Keratinocyte (primary cell): ENCODE results near the gene ADIPOR2. TPM values are rescaled to one million over a fixed set of nuclear protein-coding genes. Genes with fewer than 3 reads are reported as not detected.

Source experiments
- DNase-seq: peaks from one replicate; pipeline ENCODE4 v3.0.0-alpha.2; 2011; ENCODE audit warnings: low read depth, missing footprints, low spot score
- FAIRE-seq: peaks from 2 replicates; lab custom pipeline; 2011; peaks lifted over from hg19 to GRCh38; lab: Jason Lieb, UNC
- H2AFZ ChIP-seq: 2 replicates; pipeline ENCODE4 v1.6.0; 2012; ENCODE audit warnings: low read length, control low read depth, inconsistent platforms; ENCODE audit not compliant: control insufficient read depth
- H3K27ac ChIP-seq: 2 replicates; pipeline ENCODE4 v1.5.1; 2011; ENCODE audit warnings: low read length; ENCODE audit not compliant: control insufficient read depth, insufficient read depth
- H3K27me3 ChIP-seq: 3 replicates; pipeline ENCODE4 v1.6.0; 2011; ENCODE audit warnings: low read length; ENCODE audit not compliant: control insufficient read depth, insufficient read depth; ENCODE audit errors: extremely low read depth
- H3K36me3 ChIP-seq, 2 experiments: 2 replicates in 1 of 2; 3 replicates in 1 of 2; pipeline ENCODE4 v1.5.1; 2011; ENCODE audit warnings: low read length in 2 of 2, mild to moderate bottlenecking in 1 of 2; ENCODE audit not compliant: control insufficient read depth in 2 of 2, insufficient read depth in 2 of 2; ENCODE audit errors: extremely low read depth in 1 of 2
- H3K4me1 ChIP-seq: 3 replicates; pipeline ENCODE4 v1.5.1; 2011; ENCODE audit warnings: low read length; ENCODE audit not compliant: control insufficient read depth, insufficient read depth; ENCODE audit errors: extremely low read depth
- H3K4me2 ChIP-seq: 3 replicates; pipeline ENCODE4 v1.6.0; 2011; ENCODE audit warnings: low read depth, low read length; ENCODE audit not compliant: control insufficient read depth, insufficient read depth; ENCODE audit errors: extremely low read depth
- H3K4me3 ChIP-seq, 3 experiments: fragments of 200-600 bp in 1 of 3; sonication (generic) in 1 of 3; 2 replicates in 2 of 3; 3 replicates in 1 of 3; pipeline ENCODE4 v1.5.1; 2011 to 2016; ENCODE audit warnings: low read length in 3 of 3, mild to moderate bottlenecking in 3 of 3, control low read depth in 2 of 3, inconsistent platforms in 1 of 3, low read depth in 1 of 3, mixed read lengths in 1 of 3, mixed run types in 1 of 3, moderate library complexity in 1 of 3; ENCODE audit not compliant: control insufficient read depth in 2 of 3, insufficient read depth in 2 of 3; ENCODE audit errors: extremely low read depth in 1 of 3
- H3K79me2 ChIP-seq: 2 replicates; pipeline ENCODE4 v1.6.0; 2012; ENCODE audit warnings: low read length; ENCODE audit not compliant: control insufficient read depth, insufficient read depth
- H3K9ac ChIP-seq: 3 replicates; pipeline ENCODE4 v1.6.0; 2011; ENCODE audit warnings: low read length; ENCODE audit not compliant: control insufficient read depth, insufficient read depth; ENCODE audit errors: extremely low read depth
- H3K9me1 ChIP-seq: 3 replicates; pipeline ENCODE4 v1.6.0; 2011; ENCODE audit warnings: low read length; ENCODE audit not compliant: control insufficient read depth, insufficient read depth; ENCODE audit errors: extremely low read depth
- H3K9me3 ChIP-seq: 2 replicates; pipeline ENCODE4 v1.5.1; 2012; ENCODE audit warnings: low read depth, low read length; ENCODE audit not compliant: control insufficient read depth
- H4K20me1 ChIP-seq: 3 replicates; pipeline ENCODE4 v1.6.0; 2011; ENCODE audit warnings: low read length; ENCODE audit not compliant: control insufficient read depth, insufficient read depth; ENCODE audit errors: extremely low read depth
- EZH2 ChIP-seq: IDR thresholded peaks from one replicate; pipeline ENCODE4 v1.6.1; 2012; ENCODE audit warnings: inconsistent platforms, mild to moderate bottlenecking, low read length, moderate library complexity
- dilution Hi-C: fragments of 300-500 bp; cut with MboI; formaldehyde crosslinking; loops from one replicate; pipeline ENCODE4 v1.7.0; 2020; ENCODE audit warnings: low sequenced_read_pairs; ENCODE audit not compliant: extremely low pct_ligation_motif_present
- polyA plus RNA-seq, 5 experiments: library from polyadenylated mRNA; depleted of rRNA in 3 of 5; stranded (reverse) in 3 of 5; stranded (forward) in 1 of 5; unstranded in 1 of 5; fragments of >200 nt; gene quantifications; 1 replicate in 1 of 5; 2 replicates in 3 of 5; 3 replicates in 1 of 5; pipeline versions ENCODE4 v1.2.1 to v1.2.3, GENCODE V29; 2011 to 2012; ENCODE audit warnings: missing spikeins in 2 of 5, low read depth in 1 of 5, low replicate concordance in 1 of 5
- TF ChIP-seq, protein P1 (sequence below), 3 experiments: IDR thresholded peaks in 1 of 3; conservative IDR thresholded peaks in 1 of 3; optimal IDR thresholded peaks in 1 of 3; 2 replicates in 2 of 3; 3 replicates in 1 of 3; pipeline versions ENCODE3 to v1.5.1; 2011; ENCODE audit warnings: low read length in 3 of 3, mild to moderate bottlenecking in 3 of 3, moderate library complexity in 2 of 3, control low read depth in 1 of 3, inconsistent platforms in 1 of 3; ENCODE audit not compliant: insufficient read depth in 2 of 3; ENCODE audit errors: extremely low read depth in 1 of 3

The ADIPOR2 gene
- polyA plus RNA-seq, 1 donor (not counting 4 experiments of a cell fraction or from before 2014, with no cell fraction given), result 59.4 TPM

DNA sequence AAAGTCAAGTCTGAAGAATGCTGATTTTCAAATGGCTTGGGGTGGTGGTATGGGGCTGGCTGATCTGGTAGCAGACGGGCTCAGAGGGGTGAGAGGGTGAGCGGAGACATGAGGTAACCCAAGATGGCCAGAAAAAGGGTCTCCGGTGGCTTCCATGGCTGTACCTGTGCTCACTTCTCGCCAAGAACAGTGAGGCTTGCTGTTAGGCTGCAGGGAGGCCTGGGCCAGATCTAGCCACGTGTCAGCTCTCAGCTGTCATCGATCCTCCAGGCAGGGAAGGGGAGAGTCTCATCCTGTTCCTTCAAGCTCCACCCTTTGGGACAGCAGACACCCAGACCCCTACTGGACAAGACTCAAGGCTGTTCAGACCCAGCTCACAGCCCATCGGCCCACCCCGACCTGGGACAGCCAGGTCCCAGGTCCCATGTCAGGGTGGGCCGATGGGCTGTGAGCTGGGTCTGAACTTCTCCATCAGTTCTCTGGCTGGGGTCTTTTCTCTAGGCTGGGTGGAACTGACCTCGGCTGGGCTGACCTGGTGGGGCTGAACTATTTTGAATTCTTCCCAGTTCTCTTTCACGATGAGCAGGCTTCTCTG is 138.5 kb downstream of the ADIPOR2 start:
- no peaks in the 10 kb centered on the region for H4K20me1 ChIP-seq
- H3K27me3 ChIP-seq, result peaks cover 34% of the 10 kb centered on the region
- H3K4me3 ChIP-seq, result no peak overlapping the region
- H3K9ac ChIP-seq, result no peak overlapping the region
- TF ChIP-seq EZH2, result no peak
- TF ChIP-seq, protein P1, sequence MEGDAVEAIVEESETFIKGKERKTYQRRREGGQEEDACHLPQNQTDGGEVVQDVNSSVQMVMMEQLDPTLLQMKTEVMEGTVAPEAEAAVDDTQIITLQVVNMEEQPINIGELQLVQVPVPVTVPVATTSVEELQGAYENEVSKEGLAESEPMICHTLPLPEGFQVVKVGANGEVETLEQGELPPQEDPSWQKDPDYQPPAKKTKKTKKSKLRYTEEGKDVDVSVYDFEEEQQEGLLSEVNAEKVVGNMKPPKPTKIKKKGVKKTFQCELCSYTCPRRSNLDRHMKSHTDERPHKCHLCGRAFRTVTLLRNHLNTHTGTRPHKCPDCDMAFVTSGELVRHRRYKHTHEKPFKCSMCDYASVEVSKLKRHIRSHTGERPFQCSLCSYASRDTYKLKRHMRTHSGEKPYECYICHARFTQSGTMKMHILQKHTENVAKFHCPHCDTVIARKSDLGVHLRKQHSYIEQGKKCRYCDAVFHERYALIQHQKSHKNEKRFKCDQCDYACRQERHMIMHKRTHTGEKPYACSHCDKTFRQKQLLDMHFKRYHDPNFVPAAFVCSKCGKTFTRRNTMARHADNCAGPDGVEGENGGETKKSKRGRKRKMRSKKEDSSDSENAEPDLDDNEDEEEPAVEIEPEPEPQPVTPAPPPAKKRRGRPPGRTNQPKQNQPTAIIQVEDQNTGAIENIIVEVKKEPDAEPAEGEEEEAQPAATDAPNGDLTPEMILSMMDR (optimal IDR thresholded peaks at IDR 0.05 in 1 of 3, IDR thresholded peaks at IDR 0.05 in 1 of 3, conservative IDR thresholded peaks at IDR 0.05 in 1 of 3; ENCODE audit: extremely low read depth in 1 of 3, insufficient read depth in 2 of 3, low read length in 3 of 3), result no peak
- FAIRE-seq, result no peak
- H3K9me3 ChIP-seq, result no peaks in the 10 kb centered on the region
- H3K36me3 ChIP-seq, result no peaks in the 10 kb centered on the region
- H3K79me2 ChIP-seq, result no peaks in the 10 kb centered on the region
- no peaks in the 10 kb centered on the region for H3K9me1 ChIP-seq
- dilution Hi-C loops, result no loop called here
- no peak overlapping the region for H3K27ac ChIP-seq
- DNase-seq, result no peak
- no peak overlapping the region for H3K4me2 ChIP-seq
- H2AFZ ChIP-seq, result no peak overlapping the region
- H3K4me1 ChIP-seq, result no peaks in the 10 kb centered on the region

DNA sequence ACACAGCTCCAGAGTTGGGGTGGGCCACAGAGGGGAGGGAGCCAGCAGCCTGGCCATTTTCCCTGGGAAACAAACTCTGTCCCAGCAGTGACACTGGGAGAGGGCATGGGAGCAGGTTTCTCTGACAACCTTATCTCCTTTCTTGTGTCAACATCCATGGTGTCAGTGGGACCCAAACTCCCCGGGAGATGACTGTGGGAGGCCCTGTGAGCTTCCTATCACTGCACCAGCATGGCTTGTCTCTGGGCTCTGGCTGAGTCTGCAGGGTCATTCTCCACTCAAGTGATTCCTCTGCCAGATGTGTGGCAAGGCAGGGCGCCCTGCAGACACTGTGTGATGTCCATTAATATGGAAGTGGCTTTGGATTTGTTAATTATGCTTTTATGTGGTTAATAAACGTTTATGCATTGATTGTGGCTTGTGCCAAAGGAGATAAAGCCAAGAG is 139.6 kb downstream of the ADIPOR2 start:
- Histone ChIP-seq H3K4me1 (no peaks in the 10 kb centered on the region), H3K4me3 (no peak overlapping the region), H2AFZ (no peak overlapping the region), H3K4me2 (no peak overlapping the region), H3K36me3 (no peaks in the 10 kb centered on the region), H3K27ac (no peak overlapping the region), H3K27me3 (peaks cover 28% of the 10 kb centered on the region), H3K9me1 (no peaks in the 10 kb centered on the region), H3K9ac (no peak overlapping the region), H4K20me1 (no peaks in the 10 kb centered on the region), H3K79me2 (no peaks in the 10 kb centered on the region), H3K9me3 (no peaks in the 10 kb centered on the region)
- no peak for FAIRE-seq
- TF ChIP-seq, protein P1 (optimal IDR thresholded peaks at IDR 0.05 in 1 of 3, IDR thresholded peaks at IDR 0.05 in 1 of 3, conservative IDR thresholded peaks at IDR 0.05 in 1 of 3; ENCODE audit: extremely low read depth in 1 of 3, insufficient read depth in 2 of 3, low read length in 3 of 3), result no peak
- no peak for TF ChIP-seq EZH2
- no peak for DNase-seq
- dilution Hi-C loops, result no loop called here
